AG20443 (cell line): ENCODE measurements around the gene NRROS.
A peak's percentile ranks its signal among the peaks of the same experiment; 100 is the strongest.

ENCODE experiments used
- DNase-seq: peaks from one replicate; pipeline ENCODE4 v3.0.0; 2012; ENCODE audit warnings: low spot score, mixed read lengths

The NRROS gene

DNA sequence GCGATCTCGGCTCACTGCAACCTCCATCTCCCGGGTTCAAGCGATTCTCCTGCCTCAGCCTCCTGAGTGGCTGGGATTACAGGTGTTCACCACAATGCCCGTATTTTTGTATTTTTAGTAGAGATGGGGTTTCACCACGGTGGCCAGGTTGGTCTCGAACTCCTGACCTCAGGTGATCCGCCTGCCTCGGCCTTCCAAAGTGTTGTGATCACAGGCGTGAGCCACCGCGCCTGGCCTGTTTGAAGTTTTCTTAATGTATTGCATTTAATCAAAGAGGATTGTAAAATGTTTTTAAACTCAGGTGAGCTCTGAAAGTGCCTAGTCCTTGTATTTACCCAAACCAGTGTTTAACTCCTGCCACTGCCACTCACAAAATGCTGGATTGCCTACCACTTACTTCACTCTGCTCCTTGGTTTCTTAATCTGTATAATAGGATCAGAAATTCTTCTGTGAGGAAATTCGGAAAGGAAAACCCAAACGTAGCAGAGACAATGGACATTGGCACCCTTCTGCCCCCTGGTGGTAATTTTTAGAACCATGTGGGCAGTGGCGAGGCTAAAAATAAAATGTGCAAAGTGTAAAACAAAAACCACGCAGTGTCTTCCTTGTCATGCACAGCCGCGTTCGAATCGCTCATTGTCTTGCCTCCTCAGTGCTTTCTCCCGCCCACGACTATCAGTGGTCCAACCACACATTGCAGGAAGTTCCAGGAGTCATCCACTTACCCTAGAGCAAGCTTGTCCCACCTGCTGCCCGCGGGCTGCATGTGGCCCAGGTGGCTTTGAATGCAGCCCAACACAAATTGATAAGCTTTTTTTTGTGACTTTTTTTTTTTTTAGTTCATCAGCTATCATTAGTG lies 45.3 kb downstream of the NRROS start:
- DNase-seq: peak; percentile 71

DNA sequence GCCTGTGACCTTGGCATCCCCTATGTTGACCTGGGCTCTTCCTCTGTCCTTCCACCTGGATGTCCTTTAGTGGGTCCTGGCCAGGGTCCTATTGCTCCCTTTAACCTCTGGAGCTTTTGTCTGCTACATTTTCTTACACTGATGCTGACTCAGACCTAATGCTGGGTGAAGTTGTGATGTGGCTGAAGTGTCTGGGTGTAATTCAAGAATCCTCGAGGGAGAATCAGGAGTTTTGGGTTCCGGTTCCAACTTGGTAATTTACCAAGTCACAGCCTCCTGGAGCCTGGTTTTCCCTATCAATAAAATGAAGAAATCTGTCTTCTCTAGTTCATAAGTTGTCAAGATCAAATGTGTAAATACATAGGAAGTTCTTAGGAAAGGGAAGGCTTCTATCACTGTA lies 46.9 kb downstream of the NRROS start:
- no peak for DNase-seq

DNA sequence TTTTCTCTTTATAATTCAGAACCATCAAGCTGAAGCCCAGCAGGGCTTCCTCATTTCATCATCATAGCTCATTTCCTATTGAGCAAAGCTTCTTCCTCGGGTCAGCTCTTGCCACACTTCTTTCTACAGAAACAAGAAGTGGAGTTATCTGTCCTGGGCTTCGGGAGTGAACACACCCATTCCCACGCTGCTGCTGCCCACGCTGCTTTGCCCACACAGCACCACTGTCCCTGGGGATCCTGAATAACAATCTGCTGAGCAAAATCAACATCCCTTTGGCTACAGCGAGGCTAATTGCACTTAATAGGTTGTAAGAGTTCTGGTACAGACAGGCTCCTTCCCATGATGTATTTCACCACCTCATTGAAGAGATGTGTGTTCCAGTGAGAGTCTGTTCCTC lies 48.9 kb downstream of the NRROS start:
- peak; percentile 87 for DNase-seq

DNA sequence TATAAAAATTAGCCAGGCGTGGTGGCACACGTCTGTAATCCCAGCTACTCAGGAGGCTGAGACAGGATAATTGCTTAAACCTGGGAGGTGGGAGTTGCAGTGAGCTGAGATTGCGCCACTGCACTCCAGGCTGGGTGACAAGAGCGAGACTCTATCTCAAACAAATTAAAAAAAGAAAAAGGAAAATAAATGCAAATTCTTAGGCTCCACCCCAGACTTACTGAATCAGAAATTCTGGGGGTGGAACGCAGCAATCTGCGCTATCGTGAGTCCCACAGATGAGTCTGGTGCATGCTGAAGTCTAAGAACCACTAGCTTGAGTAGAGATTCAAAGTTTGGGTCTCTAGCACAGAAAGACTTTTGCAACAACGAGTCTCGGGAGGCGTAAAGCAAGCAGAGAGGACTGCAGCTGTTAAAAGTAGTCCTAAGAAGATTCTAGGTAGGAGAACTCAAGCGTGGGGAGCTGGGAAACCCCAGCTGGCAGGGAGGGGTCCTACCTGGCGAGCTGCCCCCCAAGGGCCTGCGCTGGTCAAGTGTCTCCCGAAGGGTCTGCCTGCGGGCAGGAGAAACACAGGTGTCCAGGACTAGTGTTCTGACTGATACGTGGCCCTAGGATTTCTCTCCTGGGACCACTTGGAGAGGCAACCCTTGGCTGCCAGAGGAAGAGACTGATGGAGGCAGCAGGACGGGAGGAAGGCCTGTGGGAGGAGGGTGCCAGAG lies 50.6 kb downstream of the NRROS start:
- DNase-seq: no peak

DNA sequence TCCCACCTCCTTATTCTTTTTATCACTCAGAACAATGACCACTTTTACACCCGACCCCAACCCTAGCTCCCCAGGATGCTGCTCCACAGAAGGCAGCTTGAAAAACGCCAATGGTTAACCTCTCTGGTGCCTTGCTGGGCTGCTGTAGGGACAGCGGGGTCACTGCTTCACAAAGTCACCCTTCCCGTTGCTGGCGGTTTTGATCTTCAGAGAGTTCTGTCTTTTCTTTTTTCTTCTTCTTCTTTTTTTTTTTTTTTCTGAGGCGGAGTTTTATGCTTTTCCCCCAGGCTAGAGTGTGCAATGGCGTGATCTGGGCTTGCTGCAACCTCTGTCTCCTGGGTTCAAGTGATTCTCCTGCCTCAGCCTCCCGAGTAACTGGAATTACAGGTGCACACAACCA lies 51.9 kb downstream of the NRROS start:
- DNase-seq: no peak

DNA sequence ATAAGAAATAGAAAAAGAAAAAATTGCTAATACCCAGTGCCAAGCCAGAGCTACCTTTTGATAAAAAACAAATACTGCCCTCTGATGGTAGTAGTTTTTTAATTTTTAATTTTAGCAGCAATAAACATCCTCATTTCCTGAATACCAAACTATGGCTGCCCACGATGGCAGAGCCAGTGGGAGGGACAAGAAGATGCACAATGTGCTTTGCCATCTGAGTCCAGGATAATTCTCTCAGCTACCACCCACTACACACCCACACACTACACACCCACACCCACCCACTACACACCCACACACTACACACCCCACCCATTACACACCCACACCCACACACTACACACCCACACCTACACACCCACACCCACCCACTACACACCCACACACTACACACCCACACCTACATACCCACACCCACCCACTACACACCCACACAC lies 54.7 kb downstream of the NRROS start:
- DNase-seq: peak; percentile 52

DNA sequence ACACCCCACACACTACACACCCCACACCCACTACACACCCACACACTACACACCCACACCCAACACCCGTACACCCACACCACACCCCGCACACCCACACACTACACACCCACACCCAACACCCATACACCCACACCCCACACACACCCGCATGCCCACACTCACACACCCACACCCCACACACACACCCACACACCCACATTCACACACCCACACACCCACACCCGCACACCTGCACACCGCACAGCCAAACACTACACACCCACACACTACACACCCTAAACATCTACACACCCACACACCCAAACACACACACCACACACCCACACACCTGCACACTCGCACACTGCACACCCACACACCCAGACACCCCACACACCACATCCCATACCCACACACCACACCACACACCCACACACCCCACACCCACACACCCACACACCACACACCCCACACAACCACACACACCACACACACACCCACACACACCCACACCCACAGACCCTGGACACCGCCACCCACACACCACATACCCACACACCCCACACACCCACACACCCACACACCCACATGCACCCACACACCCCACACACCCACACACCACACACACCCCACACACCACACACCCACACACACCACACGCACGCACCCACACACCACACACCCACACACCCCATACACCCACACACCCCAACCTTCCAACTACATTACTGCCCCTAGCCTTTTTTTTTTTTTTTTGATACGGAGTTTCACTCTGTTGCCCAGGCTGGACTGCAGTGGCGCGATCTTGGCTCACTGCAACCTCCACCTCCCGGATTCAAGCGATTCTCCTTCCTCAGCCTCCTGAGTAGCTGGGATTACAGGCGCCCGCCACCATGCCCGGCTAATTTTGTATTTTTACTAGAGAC lies 55.7 kb downstream of the NRROS start:
- no peak for DNase-seq

DNA sequence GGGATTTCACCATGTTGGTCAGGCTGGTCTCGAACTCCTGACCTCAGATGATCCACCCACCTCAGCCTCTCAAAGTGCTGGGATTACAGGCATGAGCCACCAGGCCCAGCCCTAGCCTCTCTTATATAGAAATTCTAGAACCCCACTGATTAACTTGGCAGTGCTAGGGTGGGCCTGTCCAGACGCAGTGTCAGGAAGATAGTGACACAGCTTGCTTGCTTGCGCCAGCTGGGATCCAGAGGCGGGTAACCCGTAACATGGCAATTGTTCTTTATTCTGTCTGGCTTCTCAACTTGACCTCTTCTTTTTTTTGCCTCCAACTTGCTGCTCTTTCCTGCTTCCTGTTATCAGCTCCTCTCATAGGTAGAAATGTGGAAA lies 56.3 kb downstream of the NRROS start:
- no peak for DNase-seq

DNA sequence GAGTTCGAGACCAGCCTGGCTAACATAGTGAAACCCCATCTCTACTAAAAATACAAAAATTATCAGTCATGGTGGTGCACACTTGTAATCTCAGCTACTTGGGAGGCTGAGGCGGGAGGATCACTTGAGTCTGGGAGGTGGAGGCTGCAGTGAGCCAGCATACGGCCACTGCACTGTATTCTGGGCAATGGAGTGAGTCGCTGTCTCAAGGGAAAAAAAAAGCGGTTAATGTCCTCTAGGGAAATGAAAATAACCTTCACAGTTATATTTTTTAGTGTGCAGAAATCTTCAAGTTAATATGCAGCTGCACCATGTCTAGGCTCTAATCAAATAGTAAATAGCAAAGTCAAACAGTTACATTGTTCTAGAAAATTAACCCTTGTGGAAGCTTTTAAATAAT lies 57.8 kb downstream of the NRROS start:
- DNase-seq: no peak

DNA sequence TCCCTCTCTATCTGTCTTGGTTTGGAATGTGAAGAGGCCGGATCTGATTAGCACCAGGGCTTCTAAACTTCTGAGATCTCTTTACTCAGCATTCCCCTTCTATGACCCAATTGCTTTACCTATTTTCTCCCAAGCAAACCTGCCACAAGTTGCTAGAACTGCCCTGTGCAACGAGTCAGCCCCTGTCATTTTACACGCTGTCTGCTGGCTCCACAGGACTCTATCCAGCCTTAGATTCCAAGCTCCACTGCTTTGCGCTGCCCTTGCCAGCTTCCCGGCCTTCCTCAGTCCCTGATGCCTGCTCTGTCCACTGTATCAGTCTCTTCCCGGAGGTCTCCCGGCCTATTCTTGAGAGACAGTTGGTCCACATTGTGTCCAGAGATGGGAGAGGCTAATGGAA lies 60.3 kb downstream of the NRROS start:
- DNase-seq: no peak

DNA sequence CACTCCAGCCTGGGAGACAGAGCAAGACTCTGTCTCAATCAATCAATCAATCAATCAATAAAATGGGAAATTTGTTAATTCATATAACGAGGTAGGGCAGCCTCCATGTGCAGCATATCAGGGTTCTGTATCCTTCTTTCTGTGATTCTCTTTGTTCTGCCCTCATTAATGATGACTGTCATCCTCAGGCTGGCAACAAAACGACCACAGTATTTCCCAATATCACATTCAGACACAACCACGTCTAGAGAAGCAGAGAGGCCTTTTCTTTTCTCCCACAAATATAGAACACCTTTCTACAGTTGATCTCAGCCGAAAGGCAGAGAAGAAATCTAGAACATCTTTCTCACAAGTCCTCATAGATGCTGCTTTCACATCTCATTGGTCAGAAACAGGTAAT lies 61.3 kb downstream of the NRROS start:
- DNase-seq: no peak

DNA sequence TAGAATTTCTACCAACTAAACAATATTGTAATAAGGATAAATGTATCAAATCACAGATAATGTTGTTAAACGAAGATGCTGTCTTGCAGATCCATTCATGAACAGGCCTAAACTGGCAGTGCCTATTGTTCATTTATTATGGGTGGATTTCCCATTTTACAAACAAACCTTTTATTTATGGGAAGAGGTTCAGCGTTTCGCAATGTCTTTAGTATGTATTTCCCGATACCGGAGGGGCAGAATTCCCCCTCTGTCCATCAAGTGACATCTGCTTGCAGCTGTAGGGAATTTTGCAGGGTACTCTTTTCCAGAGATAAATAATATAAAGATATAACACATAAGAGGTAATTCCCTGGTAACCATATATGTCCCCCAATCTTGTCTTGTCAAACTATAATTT lies 66.8 kb downstream of the NRROS start:
- no peak for DNase-seq

DNA sequence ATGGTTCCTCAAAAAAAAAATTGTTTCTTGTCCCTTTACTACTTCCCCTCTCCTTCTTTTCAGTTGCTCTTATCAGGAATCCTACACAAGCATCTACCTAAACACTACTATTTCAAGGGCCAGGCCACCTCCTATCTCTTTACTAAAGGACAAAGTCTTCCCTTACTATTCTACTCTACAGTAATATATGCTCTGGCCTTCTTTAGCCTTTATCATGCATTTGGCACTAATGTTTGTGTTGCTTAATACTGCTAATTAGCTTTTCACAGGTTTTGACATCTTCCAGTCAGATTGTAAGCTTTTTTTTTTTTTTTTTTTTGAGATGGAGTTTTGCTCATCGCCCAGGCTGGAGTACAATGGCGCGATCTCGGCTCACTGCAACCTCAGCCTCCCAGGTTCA lies 67.2 kb downstream of the NRROS start:
- DNase-seq: no peak

DNA sequence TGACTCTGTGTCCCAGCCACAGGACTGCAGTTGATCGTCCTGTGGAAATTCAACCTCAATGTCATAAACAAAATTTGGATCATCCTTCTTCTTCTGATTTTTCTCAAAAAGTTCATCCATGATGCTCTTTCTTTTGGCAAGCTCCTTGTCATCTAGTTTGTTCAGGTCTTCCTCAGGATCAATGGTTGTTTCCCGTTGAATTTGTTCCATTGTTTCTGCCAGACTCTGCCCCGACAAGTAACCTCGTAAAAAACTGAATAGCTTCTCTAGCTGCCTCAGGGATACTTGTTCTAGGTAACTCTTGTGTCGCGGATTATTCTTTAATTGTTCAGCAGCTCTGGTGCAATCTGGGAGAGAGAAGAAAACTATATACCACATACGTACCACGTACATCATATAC lies 68.1 kb downstream of the NRROS start:
- DNase-seq: no peak

DNA sequence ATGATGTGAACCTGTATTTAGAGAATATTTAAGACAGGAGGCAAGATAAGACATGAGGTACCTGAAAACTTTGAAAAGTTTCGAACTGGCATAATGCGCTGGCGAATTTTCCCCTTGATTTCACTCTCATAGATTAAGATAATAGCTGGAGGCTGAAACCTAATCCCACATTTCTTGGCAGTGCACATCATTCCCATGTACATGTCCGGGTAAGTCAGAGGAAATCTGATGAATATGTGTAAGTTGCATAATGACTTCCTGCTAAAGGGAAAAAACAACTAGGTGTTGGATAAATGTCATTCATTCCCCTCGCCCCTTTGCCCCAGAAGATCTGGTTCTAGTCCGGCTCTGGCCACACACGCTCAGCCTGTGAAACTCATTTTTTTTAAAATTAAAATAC lies 69.0 kb downstream of the NRROS start:
- DNase-seq: no peak
